Panc1 (cell line): ENCODE measurements around the gene GRID1. TPM values are rescaled to one million over a fixed set of nuclear protein-coding genes. Genes with fewer than 3 reads are reported as not detected.

ENCODE experiments used
- ATAC-seq: fragments of 200-7000 bp; cut with Tn5 transposase; 2 replicates; pipeline ENCODE4 v1.9.1; 2020; ENCODE audit warnings: mild to moderate bottlenecking, moderate library complexity
- BruUV-seq: library from RNA; stranded (reverse); fragments of 400-500 nt; replicated peaks from 2 replicates; lab custom pipeline; 2021; lab: Mats Ljungman, UMichigan
- CTCF ChIA-PET: fragments of 300-600 bp; sonication (Branson Sonifier 250); formaldehyde crosslinking; loops from one replicate; lab custom pipeline; 2022; ENCODE audit warnings: antibody characterized with exemption; lab: Charles Lee
- POLR2A ChIA-PET: fragments of 300-600 bp; sonication (Branson Sonifier 250); formaldehyde crosslinking; loops from one replicate; lab custom pipeline; 2022; ENCODE audit warnings: antibody characterized with exemption; lab: Charles Lee
- DNase-seq: peaks from one replicate; pipeline ENCODE4 v3.0.0-alpha.2; 2010; ENCODE audit warnings: low read depth, low spot score
- H3K27ac ChIP-seq: 2 replicates; pipeline ENCODE4 v1.5.1; 2011; ENCODE audit warnings: mild to moderate bottlenecking, low read length, inconsistent platforms
- H3K27me3 ChIP-seq: fragments of 200-500 bp; sonication (Bioruptor generic); 2 replicates; pipeline ENCODE4 v1.6.0; 2014; ENCODE audit warnings: low read length, inconsistent platforms; ENCODE audit not compliant: control insufficient read depth, insufficient read depth
- H3K36me3 ChIP-seq: fragments of 200-500 bp; sonication (Bioruptor generic); 2 replicates; pipeline ENCODE4 v1.5.1; 2014; ENCODE audit warnings: inconsistent platforms, mild to moderate bottlenecking, low read length, moderate library complexity; ENCODE audit not compliant: control insufficient read depth, insufficient read depth
- H3K4me1 ChIP-seq: 2 replicates; pipeline ENCODE4 v1.5.1; 2011; ENCODE audit warnings: inconsistent platforms, mild to moderate bottlenecking, low read length, moderate library complexity; ENCODE audit not compliant: control insufficient read depth, insufficient read depth
- H3K4me3 ChIP-seq, 2 experiments: 2 replicates each; pipeline ENCODE4 v1.5.1; 2011 to 2012; ENCODE audit warnings: low read depth in 2 of 2, low read length in 2 of 2, mild to moderate bottlenecking in 2 of 2, inconsistent platforms in 1 of 2, moderate library complexity in 1 of 2
- H3K9me3 ChIP-seq: fragments of 200-500 bp; sonication (Bioruptor generic); 2 replicates; pipeline ENCODE4 v1.5.1; 2014; ENCODE audit warnings: low read depth, mild to moderate bottlenecking, inconsistent platforms, low read length, moderate library complexity; ENCODE audit not compliant: control insufficient read depth, insufficient read depth
- POLR2AphosphoS5 ChIP-seq: IDR thresholded peaks from 2 replicates; pipeline ENCODE4 v1.6.1; 2012; ENCODE audit warnings: mild to moderate bottlenecking, low read depth, low read length, moderate library complexity
- SIN3A ChIP-seq: IDR thresholded peaks from 2 replicates; pipeline ENCODE4 v1.6.1; 2012; ENCODE audit warnings: low read depth, mild to moderate bottlenecking, low read length, moderate library complexity, borderline replicate concordance; ENCODE audit not compliant: insufficient read depth
- TCF7L2 ChIP-seq: IDR thresholded peaks from 2 replicates; pipeline ENCODE4 v1.6.1; 2011; ENCODE audit warnings: mild to moderate bottlenecking, low read depth, low read length, inconsistent platforms
- in situ Hi-C: cut with HindIII; loops from 2 replicates; pipeline ENCODE4 v1.10.0; 2016; ENCODE audit warnings: low sequenced_read_pairs, low pct_unique_long_range_greater_than_20kb
- intact Hi-C: fragments of 100-400 bp; cut with micrococcal nuclease; formaldehyde crosslinking; loops from one replicate; pipeline ENCODE4 v1.10.0; 2022; ENCODE audit not compliant: unreplicated experiment
- total RNA-seq: library from RNA; stranded (reverse); gene quantifications from one replicate; pipeline ENCODE4 v1.2.1, GENCODE V29; 2021; ENCODE audit not compliant: unreplicated experiment
- TF ChIP-seq, protein P1 (sequence below): fragments of 450-650 bp; IDR thresholded peaks from 2 replicates; pipeline ENCODE4 v1.5.1; 2017; ENCODE audit warnings: mild to moderate bottlenecking
- TF ChIP-seq, protein P2 (sequence below), 2 experiments: IDR thresholded peaks; 2 replicates each; pipeline ENCODE4 v1.6.1; 2011 to 2012; ENCODE audit warnings: low read depth in 2 of 2, control low read depth in 1 of 2, low read length in 1 of 2, mild to moderate bottlenecking in 1 of 2, moderate library complexity in 1 of 2; ENCODE audit not compliant: insufficient read depth in 1 of 2

Gene GRID1
- total RNA-seq, 1 experiment from 2014 or later, result 2.3 TPM

DNA sequence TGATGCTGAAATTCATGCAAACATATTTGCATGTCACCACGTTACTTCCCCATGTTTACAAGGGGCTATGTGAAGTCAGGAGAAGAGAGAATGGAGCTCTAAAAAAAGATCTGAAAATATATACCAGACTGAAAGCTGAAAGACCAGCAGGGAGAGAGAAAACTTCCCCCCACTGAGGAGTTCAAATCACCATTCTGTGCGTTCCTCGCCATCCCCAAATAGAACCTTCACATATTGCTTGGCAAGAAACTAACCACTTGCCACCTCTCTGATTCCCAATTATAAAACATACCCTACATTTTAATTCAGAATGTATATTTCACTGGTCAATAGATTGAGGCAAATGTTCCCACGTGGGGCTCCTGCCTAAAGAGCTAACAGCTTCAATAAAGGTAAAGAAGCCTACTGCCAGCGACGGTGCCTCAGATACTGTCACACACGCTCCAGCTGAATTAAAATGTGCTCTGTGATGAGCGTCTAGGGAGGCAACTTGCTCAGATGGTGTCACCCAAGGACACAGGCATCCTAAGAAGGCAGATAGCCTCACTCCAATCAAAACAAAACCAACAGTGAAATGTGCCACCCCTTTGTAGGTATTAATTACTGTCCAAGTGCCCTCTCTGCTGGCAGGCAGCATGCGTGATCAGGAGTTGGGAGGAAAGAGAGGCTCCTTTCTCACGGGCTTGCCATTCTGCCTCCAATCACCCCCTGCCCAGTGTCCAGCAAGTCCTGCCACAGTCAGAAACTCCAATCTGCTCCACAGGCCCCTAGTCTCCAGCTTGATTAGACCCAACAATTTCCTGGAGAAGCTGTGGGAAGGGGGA lies 298.2 kb downstream of the GRID1 start:
- TF ChIP-seq, protein P1, sequence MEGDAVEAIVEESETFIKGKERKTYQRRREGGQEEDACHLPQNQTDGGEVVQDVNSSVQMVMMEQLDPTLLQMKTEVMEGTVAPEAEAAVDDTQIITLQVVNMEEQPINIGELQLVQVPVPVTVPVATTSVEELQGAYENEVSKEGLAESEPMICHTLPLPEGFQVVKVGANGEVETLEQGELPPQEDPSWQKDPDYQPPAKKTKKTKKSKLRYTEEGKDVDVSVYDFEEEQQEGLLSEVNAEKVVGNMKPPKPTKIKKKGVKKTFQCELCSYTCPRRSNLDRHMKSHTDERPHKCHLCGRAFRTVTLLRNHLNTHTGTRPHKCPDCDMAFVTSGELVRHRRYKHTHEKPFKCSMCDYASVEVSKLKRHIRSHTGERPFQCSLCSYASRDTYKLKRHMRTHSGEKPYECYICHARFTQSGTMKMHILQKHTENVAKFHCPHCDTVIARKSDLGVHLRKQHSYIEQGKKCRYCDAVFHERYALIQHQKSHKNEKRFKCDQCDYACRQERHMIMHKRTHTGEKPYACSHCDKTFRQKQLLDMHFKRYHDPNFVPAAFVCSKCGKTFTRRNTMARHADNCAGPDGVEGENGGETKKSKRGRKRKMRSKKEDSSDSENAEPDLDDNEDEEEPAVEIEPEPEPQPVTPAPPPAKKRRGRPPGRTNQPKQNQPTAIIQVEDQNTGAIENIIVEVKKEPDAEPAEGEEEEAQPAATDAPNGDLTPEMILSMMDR, result no peak
- TF ChIP-seq POLR2AphosphoS5, result no peak
- no peak for TF ChIP-seq TCF7L2
- no peak for TF ChIP-seq SIN3A
- TF ChIP-seq, protein P2, sequence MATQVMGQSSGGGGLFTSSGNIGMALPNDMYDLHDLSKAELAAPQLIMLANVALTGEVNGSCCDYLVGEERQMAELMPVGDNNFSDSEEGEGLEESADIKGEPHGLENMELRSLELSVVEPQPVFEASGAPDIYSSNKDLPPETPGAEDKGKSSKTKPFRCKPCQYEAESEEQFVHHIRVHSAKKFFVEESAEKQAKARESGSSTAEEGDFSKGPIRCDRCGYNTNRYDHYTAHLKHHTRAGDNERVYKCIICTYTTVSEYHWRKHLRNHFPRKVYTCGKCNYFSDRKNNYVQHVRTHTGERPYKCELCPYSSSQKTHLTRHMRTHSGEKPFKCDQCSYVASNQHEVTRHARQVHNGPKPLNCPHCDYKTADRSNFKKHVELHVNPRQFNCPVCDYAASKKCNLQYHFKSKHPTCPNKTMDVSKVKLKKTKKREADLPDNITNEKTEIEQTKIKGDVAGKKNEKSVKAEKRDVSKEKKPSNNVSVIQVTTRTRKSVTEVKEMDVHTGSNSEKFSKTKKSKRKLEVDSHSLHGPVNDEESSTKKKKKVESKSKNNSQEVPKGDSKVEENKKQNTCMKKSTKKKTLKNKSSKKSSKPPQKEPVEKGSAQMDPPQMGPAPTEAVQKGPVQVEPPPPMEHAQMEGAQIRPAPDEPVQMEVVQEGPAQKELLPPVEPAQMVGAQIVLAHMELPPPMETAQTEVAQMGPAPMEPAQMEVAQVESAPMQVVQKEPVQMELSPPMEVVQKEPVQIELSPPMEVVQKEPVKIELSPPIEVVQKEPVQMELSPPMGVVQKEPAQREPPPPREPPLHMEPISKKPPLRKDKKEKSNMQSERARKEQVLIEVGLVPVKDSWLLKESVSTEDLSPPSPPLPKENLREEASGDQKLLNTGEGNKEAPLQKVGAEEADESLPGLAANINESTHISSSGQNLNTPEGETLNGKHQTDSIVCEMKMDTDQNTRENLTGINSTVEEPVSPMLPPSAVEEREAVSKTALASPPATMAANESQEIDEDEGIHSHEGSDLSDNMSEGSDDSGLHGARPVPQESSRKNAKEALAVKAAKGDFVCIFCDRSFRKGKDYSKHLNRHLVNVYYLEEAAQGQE (IDR thresholded peaks at IDR 0.05; ENCODE audit: insufficient read depth in 1 of 2, low read depth in 2 of 2, low read length in 1 of 2), result no peak
- in situ Hi-C loops, result no loop called here
- H3K9me3 ChIP-seq, result no peaks in the 10 kb centered on the region

DNA sequence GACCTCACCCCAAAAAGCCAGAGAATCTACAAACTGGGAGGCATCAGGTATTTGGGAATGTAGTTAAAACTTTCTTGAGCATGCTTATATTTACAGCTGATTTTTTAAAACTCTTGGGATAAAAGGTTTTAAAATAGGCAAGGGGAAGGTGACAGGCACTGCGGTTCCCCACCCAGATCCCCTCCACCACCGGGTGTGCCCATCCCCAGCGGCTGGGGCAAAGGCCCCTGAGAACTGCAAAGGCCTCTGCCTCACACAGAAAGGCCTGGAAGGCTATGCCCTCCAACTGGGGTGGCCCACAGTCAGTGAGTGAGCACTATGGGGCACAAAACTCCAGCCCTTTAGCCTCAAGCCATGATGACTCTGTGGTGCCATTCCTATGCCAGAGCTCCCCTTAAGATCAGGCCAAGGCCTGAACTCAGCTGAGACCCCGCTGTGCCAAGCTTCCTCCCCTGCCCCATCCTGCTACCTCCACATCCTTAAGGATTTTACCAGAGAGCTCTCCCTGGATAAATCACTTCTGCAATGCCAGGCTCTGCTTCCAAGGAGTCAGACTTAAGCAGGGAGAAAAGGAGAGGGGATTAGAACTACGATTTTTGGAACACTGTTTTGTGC lies 299.1 kb downstream of the GRID1 start:
- POLR2A ChIA-PET, result no interaction called here
- CTCF ChIA-PET, result no interaction called here
- no peak for ATAC-seq
- intact Hi-C loops (no loop called here), in situ Hi-C loops (no loop called here)
- TF ChIP-seq, protein P2 (IDR thresholded peaks at IDR 0.05; ENCODE audit: insufficient read depth in 1 of 2, low read depth in 2 of 2, low read length in 1 of 2), result no peak
- TF ChIP-seq, protein P1, result no peak
- no peak for TF ChIP-seq SIN3A
- TF ChIP-seq POLR2AphosphoS5, result no peak
- TF ChIP-seq TCF7L2, result no peak
- H3K27me3 ChIP-seq, result no peaks in the 10 kb centered on the region
- no peak overlapping the region for H3K4me3 ChIP-seq
- H3K27ac ChIP-seq, result no peak overlapping the region
- no peaks in the 10 kb centered on the region for H3K9me3 ChIP-seq
- no peak for DNase-seq
- no peaks in the 10 kb centered on the region for H3K4me1 ChIP-seq
- no TSS peak for BruUV-seq
- H3K36me3 ChIP-seq, result no peaks in the 10 kb centered on the region

More for the DNA sequence above, 298.2 kb downstream of the GRID1 start:
- no peaks in the 10 kb centered on the region for H3K36me3 ChIP-seq
- DNase-seq (peak; percentile 2), ATAC-seq (no peak)
- POLR2A ChIA-PET, result no interaction called here
- intact Hi-C loops, result no loop called here
- no peak overlapping the region for H3K27ac ChIP-seq
- no peak overlapping the region for H3K4me3 ChIP-seq
- H3K4me1 ChIP-seq, result no peaks in the 10 kb centered on the region
- CTCF ChIA-PET, result no interaction called here
- BruUV-seq, result no TSS peak
- H3K27me3 ChIP-seq, result no peaks in the 10 kb centered on the region
